Umbilical cord (tissue), 2 donors: ENCODE data around the gene NBPF20. TPM values are rescaled to one million over a fixed set of nuclear protein-coding genes. Genes with fewer than 3 reads are reported as not detected.
"Not testable (repeated sequence)": the region's sequence is repeated elsewhere in the genome, so short reads cannot be mapped to it uniquely, and the experiment has no call there.

Experiments used
- DNase-seq: peaks from one replicate; pipeline ENCODE4 v3.0.0-alpha.2; 2015; ENCODE audit warnings: low spot score
- total RNA-seq: library from RNA; depleted of rRNA; stranded (reverse); fragments of >200 nt; gene quantifications from one replicate; pipeline ENCODE4 v1.2.3, GENCODE V29; 2014; ENCODE audit warnings: low replicate concordance; ENCODE audit not compliant: insufficient read depth

NBPF20 gene
- 0.72 TPM for total RNA-seq

GRCh38 chr1:145425436-145426029, at the start of gene NBPF20:
Gene NBPF20 (minus strand): TSS chr1:145425603. CDS start chr1:145405272, 20,331 bp downstream.
- DNase-seq: peak; percentile 83

GRCh38 chr1:145474837-145475368, 49.5 kb upstream of the NBPF20 start:
- DNase-seq: not testable (repeated sequence)

- not testable (repeated sequence) for DNase-seq
These were observed 47.3 kb upstream of the NBPF20 start for GRCh38 chr1:145472731-145473130.

GRCh38 chr1:145471365-145471764, 46.0 kb upstream of the NBPF20 start:
- not testable (repeated sequence) for DNase-seq

GRCh38 chr1:145465405-145466144, 40.2 kb upstream of the NBPF20 start:
- DNase-seq: peak; percentile 82

GRCh38 chr1:145464708-145465336, 39.4 kb upstream of the NBPF20 start:
- DNase-seq: not testable (repeated sequence)

- not testable (repeated sequence) for DNase-seq
These were observed 38.6 kb upstream of the NBPF20 start for GRCh38 chr1:145464017-145464416.

- not testable (repeated sequence) for DNase-seq
These were observed 35.3 kb upstream of the NBPF20 start for GRCh38 chr1:145460684-145461083.

GRCh38 chr1:145460048-145460447, 34.6 kb upstream of the NBPF20 start:
- DNase-seq: not testable (repeated sequence)

- not testable (repeated sequence) for DNase-seq
These were observed 34.2 kb upstream of the NBPF20 start for GRCh38 chr1:145459591-145459990.

- not testable (repeated sequence) for DNase-seq
These were observed 33.7 kb upstream of the NBPF20 start for GRCh38 chr1:145459063-145459462.

GRCh38 chr1:145454824-145455177, 29.4 kb upstream of the NBPF20 start:
- DNase-seq: not testable (repeated sequence)

- not testable (repeated sequence) for DNase-seq
These were observed 28.7 kb upstream of the NBPF20 start for GRCh38 chr1:145453873-145454823.

GRCh38 chr1:145452506-145452905, 27.1 kb upstream of the NBPF20 start:
- DNase-seq: not testable (repeated sequence)

- DNase-seq: not testable (repeated sequence)
These were observed 26.5 kb upstream of the NBPF20 start for GRCh38 chr1:145451914-145452313.

GRCh38 chr1:145445219-145445618, 19.8 kb upstream of the NBPF20 start:
- DNase-seq: not testable (repeated sequence)

GRCh38 chr1:145442340-145442739, 16.9 kb upstream of the NBPF20 start:
- not testable (repeated sequence) for DNase-seq

GRCh38 chr1:145431363-145432256, 6.2 kb upstream of the NBPF20 start:
- not testable (repeated sequence) for DNase-seq

GRCh38 chr1:145430830-145431229, 5.4 kb upstream of the NBPF20 start:
- DNase-seq: not testable (repeated sequence)

- DNase-seq: not testable (repeated sequence)
These were observed 3.9 kb upstream of the NBPF20 start for GRCh38 chr1:145429329-145429728.
